ENCODE results near the gene CKS1B.

DNA sequence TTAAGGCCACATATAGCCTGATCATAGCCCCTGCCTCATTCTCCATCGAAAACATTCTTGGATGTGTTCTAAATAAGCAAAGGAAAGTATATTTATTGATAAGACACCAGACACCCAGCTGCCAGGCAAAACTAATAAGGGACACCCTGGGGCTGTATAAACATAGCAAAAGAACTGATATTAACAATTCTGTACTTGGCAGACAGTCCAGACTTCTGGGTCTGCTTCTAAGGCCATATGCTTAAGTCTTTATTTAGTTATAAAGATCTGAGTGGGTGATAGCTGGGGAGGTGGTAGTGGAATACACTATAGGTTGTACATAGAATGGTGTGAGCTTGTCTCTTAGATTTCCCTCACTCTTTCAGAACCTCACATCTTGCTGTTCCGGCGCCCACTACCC, 3.9 kb downstream of the CKS1B start:
- TF ChIP-seq, protein P1, sequence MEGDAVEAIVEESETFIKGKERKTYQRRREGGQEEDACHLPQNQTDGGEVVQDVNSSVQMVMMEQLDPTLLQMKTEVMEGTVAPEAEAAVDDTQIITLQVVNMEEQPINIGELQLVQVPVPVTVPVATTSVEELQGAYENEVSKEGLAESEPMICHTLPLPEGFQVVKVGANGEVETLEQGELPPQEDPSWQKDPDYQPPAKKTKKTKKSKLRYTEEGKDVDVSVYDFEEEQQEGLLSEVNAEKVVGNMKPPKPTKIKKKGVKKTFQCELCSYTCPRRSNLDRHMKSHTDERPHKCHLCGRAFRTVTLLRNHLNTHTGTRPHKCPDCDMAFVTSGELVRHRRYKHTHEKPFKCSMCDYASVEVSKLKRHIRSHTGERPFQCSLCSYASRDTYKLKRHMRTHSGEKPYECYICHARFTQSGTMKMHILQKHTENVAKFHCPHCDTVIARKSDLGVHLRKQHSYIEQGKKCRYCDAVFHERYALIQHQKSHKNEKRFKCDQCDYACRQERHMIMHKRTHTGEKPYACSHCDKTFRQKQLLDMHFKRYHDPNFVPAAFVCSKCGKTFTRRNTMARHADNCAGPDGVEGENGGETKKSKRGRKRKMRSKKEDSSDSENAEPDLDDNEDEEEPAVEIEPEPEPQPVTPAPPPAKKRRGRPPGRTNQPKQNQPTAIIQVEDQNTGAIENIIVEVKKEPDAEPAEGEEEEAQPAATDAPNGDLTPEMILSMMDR (IDR thresholded peaks at IDR 0.05; ENCODE audit: low read length) = no peak
- no peak for TF ChIP-seq EZH2 (IDR thresholded peaks at IDR 0.05; ENCODE audit: borderline replicate concordance, low read length)
